Mononuclear cell (primary cell): ENCODE results near the gene DERL2. TPM values are rescaled to one million over a fixed set of nuclear protein-coding genes. Genes with fewer than 3 reads are reported as not detected.
"Not testable (repeated sequence)": the region's sequence is repeated elsewhere in the genome, so short reads cannot be mapped to it uniquely, and the experiment has no call there.

ENCODE experiments used
- H3K27me3 ChIP-seq: 2 replicates; pipeline ENCODE4 v1.6.0; 2011; ENCODE audit warnings: low read length, control low read depth; ENCODE audit not compliant: insufficient read depth
- H3K4me1 ChIP-seq: 2 replicates; pipeline ENCODE4 v1.5.1; 2011; ENCODE audit warnings: mild to moderate bottlenecking, low read length, control low read depth; ENCODE audit not compliant: insufficient read depth
- H3K4me3 ChIP-seq: 2 replicates; pipeline ENCODE4 v1.5.1; 2011; ENCODE audit warnings: mild to moderate bottlenecking, low read length, moderate library complexity
- H3K9me3 ChIP-seq: 2 replicates; pipeline ENCODE4 v1.5.1; 2011; ENCODE audit warnings: low read depth, mild to moderate bottlenecking, control low read depth, low read length
- total RNA-seq: library from RNA; depleted of rRNA; stranded (reverse); fragments of >200 nt; gene quantifications from one replicate; pipeline ENCODE4 v1.2.3, GENCODE V29; 2012

The DERL2 gene
- total RNA-seq, 1 donor: 49.4 TPM

DNA sequence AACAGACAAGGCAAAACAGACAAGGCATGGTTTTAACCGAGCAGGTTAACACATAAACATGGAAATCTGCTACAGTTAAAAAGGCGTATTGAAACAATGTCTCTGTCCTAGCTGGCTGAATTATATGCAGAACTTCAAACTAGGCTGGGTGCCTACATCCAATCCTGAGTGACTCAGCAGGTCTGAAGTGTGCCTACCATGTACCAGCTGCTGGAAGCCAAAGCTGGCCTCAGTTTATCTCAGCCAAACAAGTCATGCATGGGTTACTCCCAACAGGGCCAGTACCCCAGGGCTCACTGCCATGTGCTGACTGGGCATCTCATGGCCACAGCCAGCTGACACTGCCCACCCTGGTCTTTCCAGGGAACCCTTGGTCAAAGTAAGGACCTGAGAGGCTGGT is 51.0 kb downstream of the DERL2 start:
- Histone ChIP-seq H3K4me3 (no peak overlapping the region), H3K9me3 (no peaks in the 10 kb centered on the region), H3K4me1 (peaks cover 28% of the 10 kb centered on the region), H3K27me3 (no peaks in the 10 kb centered on the region)

DNA sequence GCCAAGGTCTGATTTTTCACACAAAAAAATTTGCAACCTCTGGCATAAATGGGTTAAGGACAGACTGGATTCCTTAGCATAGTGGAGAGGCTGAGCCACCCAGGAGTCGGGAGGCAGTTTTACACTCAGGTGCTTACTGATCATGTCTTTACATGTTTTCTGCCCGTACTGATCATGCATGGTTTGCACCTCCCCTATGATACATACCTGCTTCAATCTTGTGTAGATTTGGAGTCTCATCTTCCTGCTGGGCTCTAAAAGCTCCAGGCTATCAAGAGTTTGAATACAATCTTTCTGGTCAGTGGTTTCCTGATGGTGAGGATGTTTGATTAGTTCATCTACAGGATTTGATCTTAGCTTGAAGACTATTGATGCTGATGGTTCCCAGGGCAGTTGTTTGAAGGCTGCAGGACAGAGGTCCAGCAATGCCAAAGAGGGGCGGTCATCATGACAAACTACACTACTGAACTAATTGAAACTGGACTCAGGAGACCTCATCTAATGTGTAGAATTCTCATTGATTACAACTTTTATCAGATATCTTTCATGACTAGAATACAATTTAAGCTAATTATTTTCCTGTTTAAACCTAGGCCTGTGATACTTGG is 53.9 kb downstream of the DERL2 start:
- no peaks in the 10 kb centered on the region for H3K27me3 ChIP-seq
- H3K9me3 ChIP-seq: no peaks in the 10 kb centered on the region
- H3K4me3 ChIP-seq: no peak overlapping the region
- peaks cover 5% of the 10 kb centered on the region for H3K4me1 ChIP-seq

DNA sequence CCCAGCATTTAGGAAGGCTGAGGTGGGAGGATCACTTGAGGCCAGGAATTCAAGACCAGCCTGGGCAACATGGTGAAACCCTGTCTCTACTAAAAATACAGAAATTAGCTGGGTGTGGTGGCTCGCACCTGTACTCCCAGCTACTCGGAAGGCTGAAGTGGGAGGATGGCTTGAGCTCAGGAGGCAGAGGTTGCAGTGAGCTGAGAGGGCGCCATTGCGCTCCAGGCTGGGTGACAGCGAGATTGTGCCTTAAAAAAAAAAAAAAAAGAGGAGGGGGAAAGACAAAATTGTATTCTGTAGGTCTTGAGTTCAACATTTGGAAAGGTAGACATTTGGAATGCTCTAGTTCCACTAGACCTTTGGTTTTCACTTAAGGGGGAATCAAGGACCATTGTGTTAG is 54.7 kb downstream of the DERL2 start:
- not testable (repeated sequence) for H3K27me3 ChIP-seq, H3K4me1 ChIP-seq, H3K4me3 ChIP-seq, H3K9me3 ChIP-seq

DNA sequence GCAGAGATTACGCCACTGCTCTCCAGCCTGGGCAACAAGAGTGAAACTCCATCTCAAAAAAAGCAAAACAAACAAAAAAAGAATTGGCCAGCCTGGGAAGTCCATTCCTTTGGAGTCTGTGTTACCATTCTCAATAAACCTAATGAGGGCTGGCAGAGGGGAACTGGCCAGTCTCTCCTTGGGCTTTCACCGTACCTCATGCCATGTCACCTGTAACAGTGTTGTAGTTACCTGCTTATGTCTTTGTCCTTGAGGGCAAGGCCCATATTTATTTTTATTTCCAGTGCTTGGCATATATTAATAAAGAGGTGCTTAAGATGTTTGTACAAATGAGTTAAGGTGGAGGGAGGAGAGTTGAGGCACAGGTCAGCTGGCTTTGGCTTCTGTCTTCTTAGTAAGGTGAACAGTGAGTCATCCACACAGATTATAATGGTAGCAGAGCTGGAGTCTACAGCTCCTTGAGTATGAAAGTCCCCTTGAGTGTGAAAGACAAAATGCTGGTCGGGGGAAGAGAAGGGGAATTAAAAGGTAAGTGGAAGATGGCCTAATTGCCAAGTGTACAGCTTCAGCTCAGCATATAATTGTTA is 55.5 kb downstream of the DERL2 start:
- no peaks in the 10 kb centered on the region for H3K27me3 ChIP-seq
- H3K4me1 ChIP-seq: no peaks in the 10 kb centered on the region
- no peaks in the 10 kb centered on the region for H3K9me3 ChIP-seq
- H3K4me3 ChIP-seq: no peak overlapping the region

DNA sequence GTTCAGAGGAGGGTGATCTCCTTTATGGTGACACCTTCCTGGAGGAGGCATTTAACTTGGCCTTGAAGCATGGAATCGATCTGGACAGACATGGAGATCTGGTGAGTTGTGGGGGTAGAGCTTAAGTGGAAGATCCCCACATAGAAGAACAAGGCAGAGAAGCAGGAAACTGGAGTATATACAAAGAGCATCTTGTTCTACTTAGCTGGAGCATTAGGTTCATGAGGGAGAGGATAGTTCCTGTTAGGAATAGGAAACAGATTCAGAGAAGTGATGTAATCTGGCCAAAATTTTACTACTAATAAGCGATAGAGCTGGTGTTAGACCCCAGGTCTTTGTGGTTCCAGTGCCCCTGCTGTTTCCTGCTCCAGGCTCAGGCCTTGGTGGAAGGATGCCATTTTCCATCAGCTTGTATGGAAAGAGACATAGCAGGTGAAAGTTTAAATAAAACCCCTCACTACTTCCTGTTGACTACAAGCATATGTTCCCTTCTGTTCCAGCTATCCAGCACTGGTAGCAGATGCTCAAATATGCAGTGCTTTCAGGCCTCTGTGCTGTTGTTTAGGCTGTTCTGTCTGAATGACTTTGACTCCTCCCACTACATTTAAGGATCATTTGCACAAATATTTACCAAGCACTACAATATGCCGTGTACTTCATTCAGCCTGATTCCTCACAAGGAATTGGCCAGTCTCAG is 56.6 kb downstream of the DERL2 start:
- Histone ChIP-seq H3K27me3 (no peaks in the 10 kb centered on the region), H3K9me3 (no peaks in the 10 kb centered on the region), H3K4me3 (no peak overlapping the region), H3K4me1 (no peaks in the 10 kb centered on the region)

DNA sequence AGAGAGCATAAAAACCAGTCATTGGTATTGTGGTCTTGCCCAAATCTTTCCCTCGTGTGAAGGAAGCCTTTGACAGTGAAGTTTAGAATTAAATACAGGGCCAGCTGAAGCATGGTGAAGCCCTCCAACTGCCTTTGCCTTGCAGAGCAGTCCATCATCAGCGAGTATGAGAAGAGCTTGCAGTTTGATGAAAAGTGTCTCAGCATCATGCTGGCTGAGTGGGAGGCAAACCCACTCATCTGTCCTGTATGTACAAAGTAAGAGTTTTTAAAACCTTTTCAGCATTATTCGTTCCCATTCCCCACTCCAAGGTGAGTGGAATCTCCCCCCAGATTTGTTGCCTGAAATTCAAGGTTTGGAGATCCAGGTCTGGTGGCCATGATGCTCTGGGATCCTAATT is 60.2 kb downstream of the DERL2 start:
- Histone ChIP-seq H3K9me3 (no peaks in the 10 kb centered on the region), H3K4me1 (peaks cover 6% of the 10 kb centered on the region), H3K27me3 (no peaks in the 10 kb centered on the region), H3K4me3 (no peak overlapping the region)

DNA sequence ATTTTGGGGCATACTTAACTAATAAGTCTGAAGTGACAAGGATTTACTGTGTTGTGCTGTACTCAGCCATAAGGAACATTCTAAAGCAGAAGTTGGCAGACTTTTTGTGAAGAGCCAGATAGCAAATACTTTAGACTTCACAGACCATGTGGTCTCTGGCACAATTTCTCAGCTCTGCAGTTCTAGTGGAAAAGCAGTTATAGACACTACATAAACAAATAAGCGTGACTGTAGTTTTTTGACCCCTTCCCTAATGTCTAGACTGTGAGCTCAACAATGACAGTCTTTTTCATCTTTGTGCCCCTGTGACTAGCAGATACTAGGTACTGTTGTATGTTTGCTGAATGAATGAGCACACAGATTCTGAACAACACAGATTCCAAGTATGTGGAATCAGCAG is 61.1 kb downstream of the DERL2 start:
- Histone ChIP-seq H3K9me3 (no peaks in the 10 kb centered on the region), H3K4me3 (no peak overlapping the region), H3K4me1 (peaks cover 11% of the 10 kb centered on the region), H3K27me3 (no peaks in the 10 kb centered on the region)

DNA sequence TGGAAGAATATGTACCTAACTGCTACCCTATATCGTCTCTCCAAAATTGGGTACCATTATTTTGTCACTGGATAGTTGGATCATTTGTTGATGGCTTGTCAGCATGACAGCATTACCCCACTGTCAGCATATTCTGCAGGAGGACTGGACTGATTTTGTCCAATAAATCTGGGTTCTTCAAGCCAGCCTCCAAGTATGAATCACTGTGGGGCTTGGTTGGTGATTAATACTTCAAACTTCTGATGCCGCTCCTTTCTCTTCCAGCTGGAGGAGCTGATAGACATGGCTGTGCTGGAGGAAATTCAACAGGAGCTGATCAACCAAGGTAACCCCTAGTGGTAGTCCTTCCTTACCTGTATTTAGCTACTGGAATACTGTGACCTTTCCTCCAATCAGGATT is 63.5 kb downstream of the DERL2 start:
- H3K4me1 ChIP-seq: peaks cover 24% of the 10 kb centered on the region
- H3K27me3 ChIP-seq: no peaks in the 10 kb centered on the region
- H3K4me3 ChIP-seq: no peak overlapping the region
- H3K9me3 ChIP-seq: no peaks in the 10 kb centered on the region

Other genes with a start within 250 kb of the DERL2 start
- 34.6 TPM for gene RABEP1, start 203.9 kb downstream of the DERL2 start, total RNA-seq
- 133 TPM for gene NUP88, start 66.5 kb downstream of the DERL2 start, total RNA-seq
- gene RPAIN, start 66.0 kb downstream of the DERL2 start, total RNA-seq: 51.9 TPM
- 93.6 TPM for gene C1QBP, start 47.0 kb downstream of the DERL2 start, total RNA-seq
- gene DHX33, start 17.2 kb downstream of the DERL2 start, total RNA-seq: 2.9 TPM
- gene MIS12, start 388 bp upstream of the DERL2 start, total RNA-seq: 18.9 TPM
- 118 TPM for gene NLRP1, start 98.3 kb upstream of the DERL2 start, total RNA-seq